ENCODE measurements around the gene IQCH. TPM values are rescaled to one million over a fixed set of nuclear protein-coding genes. Genes with fewer than 3 reads are reported as not detected.

Gene IQCH
- total RNA-seq, 1 experiment from 2014 or later = 1.1 TPM

- Mint-ChIP-seq H3K36me3 (ENCODE audit: insufficient read depth in 1 of 3, low read depth in 3 of 3) (no peaks in the 10 kb centered on the region), H3K4me3 (no peak overlapping the region), H3K9me3 (no peaks in the 10 kb centered on the region), H3K27ac (peak overlapping the region in 1 of 3 experiments; percentile 25; a peak in 3 of 7 replicates), H3K27me3 (ENCODE audit: low read depth) (peaks cover 3% of the 10 kb centered on the region; the same call in 1 of the 2 replicates), H3K4me1 (peaks cover 22 to 26% of the 10 kb centered on the region in 2 experiments)
- Histone ChIP-seq H3T11ph (ENCODE audit: low read length) (no peak overlapping the region), H3K4me2 (ENCODE audit: insufficient read depth, insufficient read length, low read length) (no peak overlapping the region), H3K9ac (ENCODE audit: extremely low read depth, insufficient read length, low read length) (no peak overlapping the region), H4K91ac (ENCODE audit: insufficient read length, low read depth, low read length) (no peak overlapping the region), H2AFZ (ENCODE audit: low read length) (no peak overlapping the region), H2BK120ac (ENCODE audit: low read depth, low read length, poor library complexity, severe bottlenecking) (no peak overlapping the region), H3K79me1 (ENCODE audit: insufficient read depth, low read depth, low read length, poor library complexity, severe bottlenecking) (no peaks in the 10 kb centered on the region), H3K9me3 (ENCODE audit: control insufficient read depth, low read depth, low read length) (no peaks in the 10 kb centered on the region), H3K56ac (ENCODE audit: insufficient read length, low read depth, low read length) (no peak overlapping the region), H4K8ac (replicated peaks; ENCODE audit: insufficient read length, low read depth, low read length) (no peak overlapping the region), H2BK5ac (ENCODE audit: insufficient read length, low read length) (no peak overlapping the region), H3K23me2 (ENCODE audit: insufficient read length, low read depth, low read length, poor library complexity, severe bottlenecking) (no peaks in the 10 kb centered on the region), H3K27ac (ENCODE audit: insufficient read length, low read depth, low read length) (no peak overlapping the region), H4K5ac (ENCODE audit: insufficient read length, low read depth, low read length) (no peak overlapping the region), H2BK20ac (ENCODE audit: low read depth, low read length, poor library complexity, severe bottlenecking) (no peak overlapping the region), H3K14ac (ENCODE audit: insufficient read depth, low read length) (no peak overlapping the region), H3K79me2 (ENCODE audit: insufficient read depth, low read length) (no peaks in the 10 kb centered on the region), H3K27me3 (ENCODE audit: insufficient read depth, low read length) (no peaks in the 10 kb centered on the region), H3K4me1 (ENCODE audit: insufficient read depth, low read length) (peaks cover 4% of the 10 kb centered on the region; the same call in 1 of the 2 replicates), H4K20me1 (ENCODE audit: control insufficient read depth, insufficient read depth, insufficient read length) (no peaks in the 10 kb centered on the region), H3K23ac (ENCODE audit: insufficient read length, low read depth, low read length) (no peak overlapping the region), H2BK15ac (ENCODE audit: low read depth, low read length) (no peak overlapping the region), H2AK5ac (ENCODE audit: insufficient read length, low read length) (no peak overlapping the region), H3K4ac (ENCODE audit: low read depth, low read length) (no peak overlapping the region), H2BK12ac (ENCODE audit: insufficient read length, low read depth, low read length) (no peak overlapping the region), H3K18ac (ENCODE audit: insufficient read length, low read depth, low read length) (no peak overlapping the region)
- no CpG with 5 or more reads among the region's 6 CpGs for WGBS (ENCODE audit: extremely low coverage, insufficient read length, low lambda C conversion rate)
- no peak for TF ChIP-seq CTCF (conservative IDR thresholded peaks at IDR 0.05)
- no peak for DNase-seq
Observed at GRCh38 chr15:67409175-67409574, 154.6 kb downstream of the IQCH start.

Data from H9 (cell line).